Fibroblast of the aortic adventitia (primary cell): ENCODE data around the gene RP2. TPM values are rescaled to one million over a fixed set of nuclear protein-coding genes. Genes with fewer than 3 reads are reported as not detected.

Source experiments
- DNase-seq: peaks from one replicate; pipeline ENCODE4 v3.0.0-alpha.2; 2010; ENCODE audit warnings: low read depth
- H3K4me3 ChIP-seq: 2 replicates; pipeline ENCODE4 v1.5.1; 2011; ENCODE audit warnings: low read depth, mild to moderate bottlenecking, control low read depth, low read length, moderate library complexity
- CTCF ChIP-seq: IDR thresholded peaks from 2 replicates; pipeline ENCODE4 v1.5.1; 2011; ENCODE audit warnings: mild to moderate bottlenecking, low read length, control low read depth, inconsistent platforms; ENCODE audit not compliant: insufficient read depth
- total RNA-seq: library from RNA; depleted of rRNA; stranded (reverse); fragments of >200 nt; gene quantifications from 2 replicates; pipeline ENCODE4 v1.2.3, GENCODE V29; 2012; ENCODE audit warnings: low replicate concordance

RP2 gene
- total RNA-seq, 1 donor: 23.3 TPM

- DNase-seq: peak; percentile 48
- no peak for TF ChIP-seq CTCF
Observed at GRCh38 chrX:46841346-46841745, 4.5 kb downstream of the RP2 start.

GRCh38 chrX:46844913-46845312 is 8.1 kb downstream of the RP2 start:
- TF ChIP-seq CTCF: no peak
- no peak overlapping the region for H3K4me3 ChIP-seq
- no peak for DNase-seq

More at GRCh38 chrX:46841346-46841745, 4.5 kb downstream of the RP2 start:
- H3K4me3 ChIP-seq: no peak overlapping the region

GRCh38 chrX:46849933-46850332 is 13.1 kb downstream of the RP2 start:
- no peak for TF ChIP-seq CTCF
- no peak for DNase-seq

GRCh38 chrX:46850771-46851170 is 13.9 kb downstream of the RP2 start:
- no peak for DNase-seq
- TF ChIP-seq CTCF: no peak
- no peak overlapping the region for H3K4me3 ChIP-seq

More at GRCh38 chrX:46849933-46850332, 13.1 kb downstream of the RP2 start:
- H3K4me3 ChIP-seq: no peak overlapping the region

DNA sequence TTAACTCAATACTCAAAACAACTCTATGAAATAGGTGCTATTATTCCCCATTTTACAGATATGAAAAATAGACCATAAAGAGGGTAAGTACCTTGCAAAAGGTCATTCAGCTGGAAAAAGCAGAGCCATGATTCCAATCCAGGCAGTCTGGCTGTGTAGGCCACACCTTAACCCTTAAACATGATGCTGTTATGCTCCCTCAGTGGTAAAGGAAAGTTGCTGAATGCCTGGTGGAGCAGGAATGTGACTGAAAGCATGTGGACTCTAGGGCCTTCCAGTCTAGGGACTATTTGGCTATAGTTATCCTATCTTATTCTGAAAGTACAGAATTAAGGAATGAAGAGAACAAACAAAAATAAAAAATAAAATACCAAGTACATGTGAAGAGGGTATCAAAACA is 19.6 kb downstream of the RP2 start:
- TF ChIP-seq CTCF: no peak

GRCh38 chrX:46860557-46860956 is 23.7 kb downstream of the RP2 start:
- no peak overlapping the region for H3K4me3 ChIP-seq
- DNase-seq: no peak
- no peak for TF ChIP-seq CTCF

More for the DNA sequence above, 19.6 kb downstream of the RP2 start:
- DNase-seq: no peak
- no peak overlapping the region for H3K4me3 ChIP-seq

DNA sequence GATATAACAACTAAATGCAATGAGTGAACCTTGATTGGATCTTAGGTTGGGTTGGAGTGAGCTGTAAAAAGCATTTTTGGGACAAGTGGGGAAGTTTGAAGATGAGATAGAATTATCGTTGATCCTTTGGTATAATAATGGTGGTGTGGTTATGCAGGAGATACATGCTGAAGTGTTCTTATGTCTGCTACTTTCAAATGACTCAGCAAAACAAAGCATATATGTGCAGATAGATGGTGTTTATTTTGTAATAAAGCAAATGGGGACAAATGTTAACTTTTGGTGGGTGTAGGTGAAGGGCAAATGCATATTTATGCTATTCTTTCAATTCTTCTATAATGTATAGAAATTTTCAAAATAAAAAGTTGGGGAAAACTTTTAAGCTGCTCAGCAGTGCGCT is 26.2 kb downstream of the RP2 start:
- no peak for TF ChIP-seq CTCF
- no peak overlapping the region for H3K4me3 ChIP-seq
- DNase-seq: no peak
